Ovary (tissue), 9 donors: ENCODE results near the gene TIPRL. TPM values are rescaled to one million over a fixed set of nuclear protein-coding genes. Genes with fewer than 3 reads are reported as not detected.

Experiments
- DNase-seq, 5 donors: peaks; one replicate each; pipeline ENCODE4 v3.0.0-alpha.2; 2019 to 2020
- H3K27ac ChIP-seq, 2 donors: fragments of 200-600 bp; one replicate each; pipeline versions ENCODE4 v1.5.1 to v1.8.0; 2019 to 2022
- H3K27me3 ChIP-seq: fragments of 200-600 bp; one replicate; pipeline ENCODE4 v1.8.0; 2022
- H3K36me3 ChIP-seq: fragments of 200-600 bp; sonication (generic); one replicate; pipeline ENCODE4 v1.5.1; 2019
- H3K4me1 ChIP-seq: one replicate; pipeline ENCODE4 v1.8.1; 2013; ENCODE audit warnings: mild to moderate bottlenecking, moderate library complexity; ENCODE audit not compliant: insufficient read depth
- H3K4me3 ChIP-seq: fragments of 200-600 bp; sonication (generic); one replicate; pipeline ENCODE4 v1.5.1; 2017
- H3K9me3 ChIP-seq, 2 donors: fragments of 200-600 bp in 1 of 2; sonication (generic) in 1 of 2; one replicate each; pipeline versions ENCODE4 v1.5.1 to v1.8.1; 2013 to 2019; ENCODE audit warnings: mild to moderate bottlenecking in 1 of 2, moderate library complexity in 1 of 2
- CTCF ChIP-seq, 3 donors: fragments of 450-650 bp in 2 of 3; fragments of 200-600 bp in 1 of 3; IDR thresholded peaks; one replicate each; pipeline versions ENCODE4 v1.5.1 to v1.8.0; 2016 to 2022; ENCODE audit warnings: antibody characterized with exemption in 3 of 3, mild to moderate bottlenecking in 1 of 3
- EP300 ChIP-seq: sonication (generic); formaldehyde crosslinking; IDR thresholded peaks from one replicate; pipeline ENCODE4 v1.6.1; 2017; ENCODE audit warnings: antibody characterized with exemption
- POLR2A ChIP-seq: fragments of 450-650 bp; IDR thresholded peaks from one replicate; pipeline ENCODE4 v1.6.1; 2017; ENCODE audit warnings: antibody characterized with exemption, mild to moderate bottlenecking, moderate library complexity
- WGBS, 3 donors: extraction: QIAGEN DNeasy Blood & Tissue Kit in 1 of 3; methylation state at CpG; one replicate each; pipeline versions ENCODE4 v1.1.5 to v1.1.7; 2013 to 2017; 5-methylcytosine and 5-hydroxymethylcytosine counted together
- intact Hi-C, 4 donors: fragments of 100-400 bp; cut with DNase I; formaldehyde crosslinking; loops; one replicate each; pipeline versions ENCODE4 v1.11.0 to v1.15.1; 2022 to 2023
- polyA plus RNA-seq, 2 donors: library from polyadenylated mRNA; stranded (reverse); fragments of 200-250 nt in 1 of 2; fragments of 350-450 nt in 1 of 2; fragmentation: Illumina TruSeq in 1 of 2; extraction: RNeasy Lipid Tissue Mini Kit (QIAGEN cat#74804) in 1 of 2; gene quantifications; one replicate each; pipeline ENCODE4 v1.2.3, GENCODE V29; 2013 to 2014
- total RNA-seq, 7 donors: library from RNA; depleted of rRNA in 2 of 7; stranded (reverse); fragments of >200 nt in 2 of 7; fragmentation: NEBNext Ultra II Directional in 3 of 7; extraction: Animal tissue kit (Norgen Biotek cat#: 25700) in 3 of 7; gene quantifications; one replicate each; pipeline versions ENCODE4 v1.1.0 to v1.2.4, GENCODE V29; 2016 to 2023
- donor health status: DM: no; HTN: no; CAD: no; lungs with moderate emphysema.
- donor health status: DM: no; HTN: no; CAD: no.
- donor health status: Bipolar disorder and iron deficiency.
- donor health status: DM: yes; HTN: yes; CAD: no.
- donor health status: DM: no; HTN: no; CAD: no.
- donor health status: DM: yes; HTN: yes; CAD: no.

TIPRL gene
- total and polyA plus RNA-seq, 9 donors: 13.9 to 35.2 (median 25.6) TPM

DNA sequence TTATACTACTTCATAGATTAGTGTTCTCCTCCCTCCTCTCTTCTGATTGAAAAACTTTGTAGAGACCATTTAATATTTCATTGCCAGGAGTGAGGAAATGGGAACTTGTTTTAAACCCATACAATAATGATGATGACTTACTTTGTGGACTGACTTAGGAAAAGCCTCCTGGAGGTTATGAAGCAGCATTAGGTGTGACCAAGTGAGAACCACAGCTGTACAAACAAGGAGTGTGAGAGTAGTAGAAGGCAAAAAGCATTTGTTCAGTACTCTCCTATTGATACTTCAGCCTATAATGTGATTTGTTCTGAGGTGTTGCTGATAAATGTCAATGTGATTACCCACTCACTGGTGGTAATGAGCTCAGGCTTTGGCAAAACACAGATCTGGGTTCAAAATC is 8.4 kb downstream of the TIPRL start:
- no peak overlapping the region for H3K27ac ChIP-seq
- H3K27me3 ChIP-seq: no peaks in the 10 kb centered on the region
- intact Hi-C loops: no loop called here
- no peak for DNase-seq
- no peaks in the 10 kb centered on the region for H3K9me3 ChIP-seq
- H3K4me1 ChIP-seq: no peaks in the 10 kb centered on the region
- H3K4me3 ChIP-seq: no peak overlapping the region
- H3K36me3 ChIP-seq: no peaks in the 10 kb centered on the region
- no peak for TF ChIP-seq EP300
- TF ChIP-seq CTCF (IDR thresholded peaks at IDR 0.05): no peak
- TF ChIP-seq POLR2A: no peak

DNA sequence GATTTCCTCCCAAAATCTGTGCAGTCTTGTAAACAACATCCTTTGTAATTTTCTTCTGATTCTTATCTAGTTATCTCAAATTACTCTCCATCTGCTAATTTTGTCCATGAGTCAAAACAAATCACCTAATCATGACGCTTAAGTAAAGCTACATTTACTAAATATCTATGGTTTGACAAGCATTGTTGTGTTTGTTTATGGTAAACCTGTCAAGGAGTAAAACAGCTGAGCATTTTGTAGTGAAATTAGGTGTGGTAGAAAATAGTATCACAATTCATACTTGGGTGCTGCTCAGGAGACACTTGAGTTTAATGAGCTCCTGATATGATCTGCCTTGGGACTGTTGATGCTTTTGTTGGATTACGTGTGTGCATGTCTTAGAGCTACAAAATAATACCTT is 11.6 kb downstream of the TIPRL start:
- no peak for DNase-seq
- Histone ChIP-seq H3K27ac (no peak overlapping the region), H3K9me3 (no peaks in the 10 kb centered on the region), H3K27me3 (no peaks in the 10 kb centered on the region), H3K36me3 (no peaks in the 10 kb centered on the region), H3K4me3 (no peak overlapping the region), H3K4me1 (no peaks in the 10 kb centered on the region)
- TF ChIP-seq EP300: no peak
- no peak for TF ChIP-seq CTCF (IDR thresholded peaks at IDR 0.05)
- TF ChIP-seq POLR2A: no peak
- intact Hi-C loops: no loop called here
- 72 to 82% (median 77%) methylated on average over 2 of the region's 2 CpGs for WGBS, 3 donors

DNA sequence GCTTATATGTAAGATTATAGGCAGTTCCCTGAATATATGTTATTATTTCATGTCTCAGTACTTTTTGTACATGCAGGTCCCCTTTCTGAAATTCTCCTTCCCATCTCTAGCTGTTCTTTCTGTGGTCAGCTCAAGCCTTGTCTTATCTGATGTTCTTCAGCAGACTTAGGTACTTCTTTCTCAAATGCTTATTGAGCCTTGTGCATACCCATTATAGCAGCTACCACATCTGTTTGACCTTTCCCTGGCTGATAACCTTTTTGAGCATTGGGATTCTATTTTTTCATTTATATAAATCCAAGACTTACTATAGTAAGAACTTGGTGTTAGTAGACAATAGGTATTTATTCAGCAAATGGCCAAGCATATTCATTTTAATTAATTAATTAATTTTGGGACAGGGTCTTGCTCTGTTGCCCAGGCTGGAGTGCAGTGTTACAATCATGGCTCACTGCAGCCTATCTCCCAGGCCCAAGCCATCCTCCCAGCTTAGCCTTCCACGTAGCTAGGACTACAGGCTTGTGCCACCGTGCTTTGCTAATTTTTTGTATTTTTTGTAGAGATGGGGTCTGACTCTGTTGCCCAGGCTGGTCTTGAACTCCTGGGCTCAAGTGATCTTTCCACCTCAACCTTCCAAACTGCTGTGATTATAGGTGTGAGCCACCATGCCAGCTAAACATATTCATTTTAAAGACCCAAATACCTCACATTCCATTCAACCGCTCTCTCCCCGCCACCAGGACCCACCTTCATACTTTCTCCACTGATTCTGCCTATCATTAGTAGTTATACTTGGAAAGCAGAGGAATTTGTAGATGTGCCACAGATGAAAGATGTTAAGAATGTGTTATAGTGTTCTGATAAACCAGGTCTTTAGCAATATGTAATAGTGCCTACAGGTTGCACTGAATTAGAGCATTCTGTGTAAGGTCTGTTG is 16.7 kb downstream of the TIPRL start:
- Histone ChIP-seq H3K9me3 (no peaks in the 10 kb centered on the region), H3K27me3 (no peaks in the 10 kb centered on the region), H3K4me3 (no peak overlapping the region), H3K36me3 (no peaks in the 10 kb centered on the region), H3K4me1 (no peaks in the 10 kb centered on the region), H3K27ac (no peak overlapping the region)
- DNase-seq: no peak
- intact Hi-C loops: no loop called here
- WGBS, 3 donors: 97 to 99% (median 97%) methylated on average over 4 of the region's 4 CpGs
- no peak for TF ChIP-seq EP300
- TF ChIP-seq CTCF (IDR thresholded peaks at IDR 0.05): no peak
- TF ChIP-seq POLR2A: no peak

- Histone ChIP-seq H3K4me3 (no peak overlapping the region), H3K4me1 (no peaks in the 10 kb centered on the region), H3K9me3 (no peaks in the 10 kb centered on the region), H3K36me3 (no peaks in the 10 kb centered on the region), H3K27me3 (no peaks in the 10 kb centered on the region), H3K27ac (no peak overlapping the region)
- DNase-seq: no peak
- 57 to 62% (median 59%) methylated on average over 3 of the region's 3 CpGs for WGBS, 3 donors
- intact Hi-C loops: no loop called here
- TF ChIP-seq EP300 (no peak), POLR2A (no peak), CTCF (IDR thresholded peaks at IDR 0.05) (no peak)
Observed at GRCh38 chr1:168199056-168199455, 20.3 kb downstream of the TIPRL start.
